DND-41 (cell line): ENCODE data around the gene DNER.

Experiments
- ATAC-seq: fragments of 200-7000 bp; cut with Tn5 transposase; 3 replicates; pipeline ENCODE4 v1.9.1; 2021; ENCODE audit warnings: low read depth; ENCODE audit not compliant: insufficient read depth
- DNase-seq: peaks from one replicate; pipeline ENCODE4 v3.0.0-alpha.2; 2020
- H2AFZ ChIP-seq: 2 replicates; pipeline ENCODE4 v1.6.0; 2012; ENCODE audit warnings: low read depth, low read length
- H3K27ac ChIP-seq: 2 replicates; pipeline ENCODE4 v1.5.1; 2012; ENCODE audit warnings: low read length, inconsistent platforms
- H3K27me3 ChIP-seq: fragments of 200-600 bp; sonication (generic); 2 replicates; pipeline ENCODE4 v1.6.0; 2012; ENCODE audit warnings: low read length, mild to moderate bottlenecking, inconsistent platforms; ENCODE audit not compliant: insufficient read depth, poor library complexity
- H3K36me3 ChIP-seq: 2 replicates; pipeline ENCODE4 v1.5.1; 2012; ENCODE audit warnings: low read length, inconsistent platforms; ENCODE audit not compliant: insufficient read depth
- H3K4me1 ChIP-seq: 2 replicates; pipeline ENCODE4 v1.5.1; 2012; ENCODE audit warnings: mild to moderate bottlenecking, low read length; ENCODE audit not compliant: insufficient read depth
- H3K4me2 ChIP-seq: 2 replicates; pipeline ENCODE4 v1.6.0; 2012; ENCODE audit warnings: mild to moderate bottlenecking, moderate library complexity, low read length, inconsistent platforms; ENCODE audit not compliant: insufficient read depth
- H3K4me3 ChIP-seq, 2 experiments: fragments of 200-600 bp in 1 of 2; shearing (Covaris generic) in 1 of 2; 2 replicates each; pipeline ENCODE4 v1.5.1; 2012 to 2016; ENCODE audit warnings: inconsistent platforms in 2 of 2, low read length in 2 of 2, mild to moderate bottlenecking in 2 of 2, low read depth in 1 of 2, moderate library complexity in 1 of 2
- H3K79me2 ChIP-seq: 2 replicates; pipeline ENCODE4 v1.6.0; 2012; ENCODE audit warnings: low read length, inconsistent platforms; ENCODE audit not compliant: insufficient read depth
- H3K9ac ChIP-seq: 2 replicates; pipeline ENCODE4 v1.6.0; 2012; ENCODE audit warnings: low read depth, mild to moderate bottlenecking, inconsistent platforms, low read length, moderate library complexity
- H3K9me3 ChIP-seq: 2 replicates; pipeline ENCODE4 v1.5.1; 2012; ENCODE audit warnings: low read length, moderate library complexity, mild to moderate bottlenecking, inconsistent platforms; ENCODE audit not compliant: insufficient read depth, severe bottlenecking
- H4K20me1 ChIP-seq: 2 replicates; pipeline ENCODE4 v1.6.0; 2012; ENCODE audit warnings: low read length; ENCODE audit not compliant: insufficient read depth
- EZH2 ChIP-seq: IDR thresholded peaks from 3 replicates; pipeline ENCODE4 v1.6.1; 2012; ENCODE audit warnings: borderline replicate concordance, low read depth, mild to moderate bottlenecking, moderate library complexity, low read length, inconsistent platforms; ENCODE audit not compliant: severe bottlenecking
- TF ChIP-seq, protein P1 (sequence below): IDR thresholded peaks from 2 replicates; pipeline ENCODE4 v1.5.1; 2012; ENCODE audit warnings: borderline replicate concordance, low read length, moderate library complexity, mild to moderate bottlenecking; ENCODE audit not compliant: poor library complexity, severe bottlenecking; ENCODE audit errors: extremely low read depth

Gene DNER

DNA sequence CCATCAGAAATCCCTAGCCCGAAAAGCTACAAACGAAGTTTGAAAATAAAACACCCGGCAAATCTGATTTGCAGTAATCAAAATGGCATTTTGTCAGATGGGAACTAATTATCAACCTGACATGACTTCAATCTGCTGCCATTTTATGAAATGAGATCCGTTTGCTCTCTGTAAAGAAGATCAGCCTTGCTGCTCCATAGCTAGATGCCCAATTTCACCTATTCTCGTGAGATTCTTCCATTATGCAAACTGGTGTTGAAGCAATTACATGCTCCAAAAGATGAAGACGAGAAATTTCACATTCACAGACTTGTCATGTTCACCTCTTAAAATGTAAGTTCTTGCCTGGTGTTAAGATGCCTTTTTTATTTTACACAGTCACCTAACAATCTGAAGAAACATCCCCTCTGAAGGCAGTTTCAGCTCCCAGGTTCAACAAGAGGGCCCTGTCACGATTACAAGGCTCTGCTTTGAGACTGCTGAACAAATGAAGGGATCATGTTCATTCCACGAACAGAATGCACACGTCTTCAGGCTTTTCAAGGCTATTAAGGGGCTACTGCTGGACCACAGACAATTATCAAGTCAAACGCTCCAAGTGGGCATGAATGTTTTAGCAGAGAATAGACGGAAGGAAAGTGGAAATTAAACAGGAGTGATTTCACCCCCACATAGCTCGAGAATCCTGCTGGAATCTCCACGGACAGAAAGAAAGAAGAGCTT is 270.6 kb downstream of the DNER start:
- ATAC-seq = no peak
- no peak for DNase-seq
- H3K4me2 ChIP-seq = no peak overlapping the region
- H3K9me3 ChIP-seq = no peaks in the 10 kb centered on the region
- H3K4me1 ChIP-seq = no peaks in the 10 kb centered on the region
- no peaks in the 10 kb centered on the region for H3K36me3 ChIP-seq
- TF ChIP-seq EZH2 = no peak
- TF ChIP-seq, protein P1, sequence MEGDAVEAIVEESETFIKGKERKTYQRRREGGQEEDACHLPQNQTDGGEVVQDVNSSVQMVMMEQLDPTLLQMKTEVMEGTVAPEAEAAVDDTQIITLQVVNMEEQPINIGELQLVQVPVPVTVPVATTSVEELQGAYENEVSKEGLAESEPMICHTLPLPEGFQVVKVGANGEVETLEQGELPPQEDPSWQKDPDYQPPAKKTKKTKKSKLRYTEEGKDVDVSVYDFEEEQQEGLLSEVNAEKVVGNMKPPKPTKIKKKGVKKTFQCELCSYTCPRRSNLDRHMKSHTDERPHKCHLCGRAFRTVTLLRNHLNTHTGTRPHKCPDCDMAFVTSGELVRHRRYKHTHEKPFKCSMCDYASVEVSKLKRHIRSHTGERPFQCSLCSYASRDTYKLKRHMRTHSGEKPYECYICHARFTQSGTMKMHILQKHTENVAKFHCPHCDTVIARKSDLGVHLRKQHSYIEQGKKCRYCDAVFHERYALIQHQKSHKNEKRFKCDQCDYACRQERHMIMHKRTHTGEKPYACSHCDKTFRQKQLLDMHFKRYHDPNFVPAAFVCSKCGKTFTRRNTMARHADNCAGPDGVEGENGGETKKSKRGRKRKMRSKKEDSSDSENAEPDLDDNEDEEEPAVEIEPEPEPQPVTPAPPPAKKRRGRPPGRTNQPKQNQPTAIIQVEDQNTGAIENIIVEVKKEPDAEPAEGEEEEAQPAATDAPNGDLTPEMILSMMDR = no peak
- no peak overlapping the region for H3K27ac ChIP-seq
- H3K4me3 ChIP-seq = no peak overlapping the region
- H3K9ac ChIP-seq = no peak overlapping the region
- no peaks in the 10 kb centered on the region for H3K79me2 ChIP-seq
- H3K27me3 ChIP-seq = peaks cover 7% of the 10 kb centered on the region
- H2AFZ ChIP-seq = no peak overlapping the region
- H4K20me1 ChIP-seq = no peaks in the 10 kb centered on the region

DNA sequence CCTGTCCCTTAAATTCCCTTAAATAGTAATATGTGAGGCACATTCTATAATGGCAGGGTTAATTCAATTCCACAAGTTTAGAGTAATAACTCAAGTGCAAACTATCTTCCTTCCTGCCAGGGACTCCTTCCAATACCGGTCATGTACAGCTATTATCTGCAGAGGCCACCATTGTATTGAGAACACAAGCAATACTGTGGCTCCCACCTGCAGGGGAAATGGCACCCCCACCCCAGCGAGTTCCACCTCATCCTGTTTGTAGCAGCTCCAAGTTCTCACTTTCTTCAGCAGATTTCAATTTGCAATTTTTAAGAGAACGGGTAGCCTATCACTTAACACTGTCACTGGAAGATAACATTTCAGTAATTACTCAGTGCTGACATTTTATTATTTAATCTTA is 271.2 kb downstream of the DNER start:
- H3K36me3 ChIP-seq = no peaks in the 10 kb centered on the region
- no peaks in the 10 kb centered on the region for H3K9me3 ChIP-seq
- no peaks in the 10 kb centered on the region for H3K79me2 ChIP-seq
- no peak overlapping the region for H3K4me2 ChIP-seq
- H3K27ac ChIP-seq = no peak overlapping the region
- DNase-seq (no peak), ATAC-seq (no peak)
- no peak overlapping the region for H3K9ac ChIP-seq
- H4K20me1 ChIP-seq = no peaks in the 10 kb centered on the region
- H2AFZ ChIP-seq = no peak overlapping the region
- H3K27me3 ChIP-seq = peaks cover 7% of the 10 kb centered on the region
- H3K4me3 ChIP-seq = no peak overlapping the region
- no peaks in the 10 kb centered on the region for H3K4me1 ChIP-seq
- no peak for TF ChIP-seq EZH2
- TF ChIP-seq, protein P1 = no peak

DNA sequence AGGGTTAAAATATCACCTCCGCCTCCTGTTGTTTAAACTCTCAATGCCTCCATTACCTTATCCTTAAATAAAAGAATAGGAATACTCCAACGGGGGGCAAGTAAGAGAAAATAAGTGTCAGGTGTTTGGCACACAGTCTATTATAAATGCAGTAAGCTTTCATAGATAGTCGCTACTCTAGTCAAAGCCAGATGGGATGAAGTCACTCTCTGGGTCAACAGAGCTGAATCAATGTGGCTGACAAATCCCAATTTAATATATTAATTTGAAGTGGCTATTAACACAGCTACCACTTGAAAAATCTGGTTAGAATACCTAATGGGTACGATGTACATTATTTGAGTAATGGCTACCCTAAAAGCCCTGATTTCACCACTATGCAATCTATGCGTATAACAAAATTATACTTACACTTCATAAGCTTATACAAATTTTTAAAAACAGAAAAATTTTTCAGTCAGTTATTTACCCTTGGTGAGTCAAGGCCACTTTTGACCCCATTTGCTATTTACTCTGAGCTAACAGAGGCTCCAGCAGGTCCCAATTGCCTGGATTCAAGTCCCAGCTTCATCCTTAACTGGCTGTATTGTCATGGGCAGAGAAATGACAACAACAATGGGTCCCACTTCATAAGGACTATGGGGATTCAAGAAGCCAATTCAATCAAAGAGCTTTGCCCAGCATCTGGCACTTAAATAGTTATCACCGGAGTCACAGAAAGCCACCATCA is 275.8 kb downstream of the DNER start:
- Histone ChIP-seq H3K9me3 (no peaks in the 10 kb centered on the region), H4K20me1 (no peaks in the 10 kb centered on the region), H3K9ac (no peak overlapping the region), H3K36me3 (no peaks in the 10 kb centered on the region), H3K79me2 (no peaks in the 10 kb centered on the region), H3K27ac (no peak overlapping the region), H3K4me2 (no peak overlapping the region), H3K4me3 (no peak overlapping the region), H3K27me3 (peaks cover 3% of the 10 kb centered on the region), H3K4me1 (no peaks in the 10 kb centered on the region), H2AFZ (no peak overlapping the region)
- DNase-seq (no peak), ATAC-seq (no peak)
- TF ChIP-seq EZH2 = no peak
- TF ChIP-seq, protein P1 = no peak
